Measurements from ENCODE around the gene PAX5.

The PAX5 gene

DNA sequence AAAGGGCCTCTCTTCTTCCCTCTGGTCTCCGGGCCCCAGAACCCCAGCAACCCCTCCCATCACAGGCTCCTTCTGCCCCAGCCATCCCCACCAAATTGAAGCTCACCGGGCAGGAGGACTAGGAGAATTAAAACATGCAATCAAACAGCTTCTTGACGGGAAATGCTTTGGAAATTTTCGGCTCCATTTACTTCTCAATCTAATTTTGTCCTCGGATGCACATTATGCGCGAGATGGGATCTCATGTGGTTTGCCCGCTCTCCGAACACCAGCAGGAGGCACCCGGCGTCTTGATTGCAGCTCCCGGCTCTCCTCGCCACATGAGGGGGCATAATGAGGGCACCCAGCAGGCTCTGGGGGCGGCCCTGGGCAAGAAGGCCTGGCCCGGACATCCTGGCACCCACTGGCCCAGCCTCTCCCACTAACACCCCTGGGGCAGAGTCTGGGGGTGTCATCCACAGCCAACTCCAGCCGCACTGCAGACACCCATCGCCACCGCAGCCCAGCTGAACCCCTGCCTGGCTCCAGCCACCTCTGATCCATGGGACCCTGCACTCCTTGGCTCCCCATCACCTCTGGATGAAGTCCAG is 135.5 kb downstream of the PAX5 start:
- DNase-seq, result no peak

DNA sequence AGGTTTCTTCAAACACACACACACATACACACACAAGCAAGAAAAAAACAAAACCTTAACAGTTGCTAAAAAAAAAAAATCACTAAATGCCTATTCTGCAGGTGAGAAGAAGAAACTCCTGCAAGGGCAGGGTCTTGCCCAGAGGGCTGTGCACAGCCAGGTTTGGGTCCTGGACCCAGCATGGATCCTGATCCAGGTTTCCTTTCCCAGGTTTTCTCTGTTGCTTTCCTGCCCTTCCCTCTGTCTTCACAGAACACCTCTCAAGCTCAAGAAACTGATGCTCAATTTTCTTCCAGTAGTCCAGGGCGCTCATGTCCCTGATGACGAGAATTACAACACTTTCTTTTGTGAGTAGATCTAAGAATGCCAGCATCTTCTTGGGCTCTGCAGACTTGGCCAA is 136.6 kb downstream of the PAX5 start:
- DNase-seq, result no peak

DNA sequence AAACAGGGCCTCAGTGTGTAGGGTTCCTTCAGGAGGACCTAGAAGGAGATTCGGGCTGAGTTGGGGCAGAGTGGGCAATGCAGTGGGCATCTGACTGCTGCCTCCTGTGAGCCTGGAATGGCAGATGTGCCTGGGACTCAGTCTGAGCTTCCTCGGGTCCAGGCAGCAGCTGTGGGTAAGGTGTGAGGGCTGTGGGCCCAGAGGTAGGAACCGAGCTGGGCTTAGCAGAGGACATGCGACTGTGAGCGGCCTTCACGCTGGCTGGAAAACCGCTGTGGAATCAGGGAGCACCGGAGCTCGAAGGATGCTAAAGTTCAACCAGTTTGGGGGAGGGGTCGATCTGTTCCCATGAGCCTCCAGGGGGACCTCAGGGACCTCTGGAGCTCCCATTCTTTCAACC is 137.0 kb downstream of the PAX5 start:
- DNase-seq, result no peak

DNA sequence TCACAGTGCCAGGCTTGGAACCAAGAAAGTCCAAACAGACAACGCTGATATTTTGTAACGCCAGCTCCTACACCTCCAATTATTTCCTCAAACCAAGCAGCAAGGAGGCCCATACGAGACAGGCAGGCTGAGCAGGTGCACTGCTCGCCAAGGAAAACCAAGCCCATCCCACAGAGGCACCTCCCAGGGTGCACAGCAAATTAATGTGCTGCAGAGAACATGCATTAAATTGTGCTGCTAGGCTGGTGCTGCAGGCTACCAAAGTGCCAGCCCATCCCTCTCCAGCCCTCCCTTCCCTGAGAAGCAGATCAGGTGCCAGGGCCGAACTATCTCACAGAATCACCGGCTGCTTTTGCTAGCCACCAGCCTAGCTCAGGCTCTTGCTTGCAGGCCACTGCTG is 137.8 kb downstream of the PAX5 start:
- DNase-seq, result no peak

DNA sequence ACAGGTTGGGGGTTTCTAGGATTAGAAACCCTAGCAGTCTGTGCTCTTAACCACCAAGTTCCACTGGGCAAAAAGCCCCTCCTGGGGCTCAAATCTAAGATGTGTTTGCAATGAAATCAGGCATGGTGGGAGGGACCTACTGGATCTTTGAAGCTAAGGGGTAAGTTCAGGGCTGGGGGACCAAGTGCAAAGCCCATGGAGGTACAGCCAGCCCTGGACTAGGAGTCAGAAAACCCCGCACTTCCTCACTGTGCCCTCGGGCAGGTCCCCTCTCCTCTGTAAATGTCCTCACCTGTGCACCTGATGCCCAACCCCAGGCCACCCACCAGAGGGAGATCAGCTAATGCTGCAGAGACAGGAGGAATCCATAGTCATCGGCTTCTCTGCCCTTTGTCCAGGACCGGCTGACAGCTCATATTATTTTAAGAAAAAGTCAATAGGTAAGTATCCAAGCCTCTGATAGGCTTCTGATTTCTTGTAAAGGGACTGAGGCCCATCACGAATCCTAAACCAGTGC is 138.3 kb downstream of the PAX5 start:
- DNase-seq, result no peak

DNA sequence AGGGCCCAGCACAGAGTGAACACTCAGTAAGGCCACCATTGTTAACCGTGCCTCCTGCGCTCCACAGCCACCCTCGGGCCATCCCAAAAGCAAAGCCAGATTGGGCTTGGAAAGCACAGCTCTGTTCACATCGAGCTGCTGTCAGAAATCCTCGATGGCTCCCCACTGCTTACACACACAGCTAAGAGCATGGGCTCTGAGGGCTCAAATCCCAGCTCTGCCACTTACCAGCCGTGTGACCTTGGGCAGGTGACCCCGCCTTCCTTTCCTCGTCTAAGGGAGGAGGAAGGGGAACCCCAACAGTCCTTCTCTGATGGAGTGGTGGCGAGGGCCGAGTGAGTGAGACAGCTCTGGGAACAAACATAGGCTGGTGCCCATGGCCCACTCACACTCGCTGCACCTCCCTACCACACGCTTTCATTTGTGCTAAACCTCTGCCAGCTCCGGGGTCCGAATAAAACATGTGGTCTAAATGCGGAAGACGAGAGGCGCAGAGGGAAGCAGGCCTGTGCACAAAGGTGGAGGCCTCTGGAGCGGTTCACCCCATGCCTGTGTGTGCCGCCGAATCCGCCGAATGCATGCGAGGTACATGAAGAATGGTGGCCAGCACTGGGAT is 139.3 kb downstream of the PAX5 start:
- DNase-seq, result no peak

DNA sequence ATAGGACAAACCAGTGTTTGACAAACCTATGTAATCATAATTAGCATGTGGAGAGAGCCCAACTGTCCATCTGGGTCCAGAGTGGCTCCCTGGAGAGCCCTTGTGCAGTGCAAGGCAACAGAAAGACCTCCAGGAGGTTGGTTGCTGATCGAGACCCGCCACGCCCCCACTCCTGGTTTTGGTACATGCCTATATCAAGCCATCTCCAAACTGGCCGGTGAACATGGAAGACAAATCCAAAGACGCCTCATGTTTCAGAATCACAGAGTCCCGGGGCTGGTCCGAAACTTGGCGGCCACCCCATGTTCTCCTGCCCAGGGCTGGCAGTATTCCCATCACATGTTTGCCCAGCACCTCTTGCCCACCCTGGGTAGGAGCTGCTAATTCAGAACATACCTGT is 140.2 kb downstream of the PAX5 start:
- DNase-seq, result no peak

DNA sequence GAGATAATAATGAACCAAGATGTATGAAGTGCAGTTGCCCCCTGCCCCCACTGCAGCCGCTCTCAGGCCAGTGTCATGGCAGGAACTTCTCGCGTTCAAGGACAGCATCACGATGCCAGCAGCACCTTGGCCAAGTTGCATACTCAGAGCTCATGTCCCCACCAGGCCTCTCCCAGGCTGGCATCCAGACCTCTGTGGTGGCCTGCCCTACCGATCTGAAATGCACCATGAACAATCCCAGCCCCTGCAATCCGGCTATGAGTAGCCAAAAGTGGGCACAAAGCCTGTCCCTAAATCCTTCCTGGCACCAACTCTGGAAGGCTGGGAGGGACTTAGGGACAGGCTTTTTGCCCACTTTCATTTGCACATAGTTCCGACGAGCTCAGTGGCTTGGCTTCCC is 140.9 kb downstream of the PAX5 start:
- DNase-seq, result no peak

DNA sequence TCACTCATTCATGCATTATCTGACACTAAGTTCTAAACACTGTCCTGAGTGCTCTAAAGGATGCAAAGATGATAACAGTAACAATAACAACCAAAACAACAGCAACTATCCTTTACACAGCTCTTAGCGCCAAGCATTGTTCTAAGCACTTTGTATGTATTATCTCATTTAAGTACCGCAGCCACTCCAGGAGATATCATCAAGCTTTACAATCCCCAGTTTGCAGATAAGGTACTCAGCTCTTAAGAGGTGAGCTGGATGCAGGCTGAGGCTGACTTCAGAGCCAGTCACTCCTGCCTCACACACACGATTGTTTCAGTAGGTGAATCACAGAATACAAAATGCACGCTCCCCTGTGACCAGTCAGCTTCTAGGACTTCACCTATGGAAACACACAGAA is 141.8 kb downstream of the PAX5 start:
- no peak for DNase-seq

DNA sequence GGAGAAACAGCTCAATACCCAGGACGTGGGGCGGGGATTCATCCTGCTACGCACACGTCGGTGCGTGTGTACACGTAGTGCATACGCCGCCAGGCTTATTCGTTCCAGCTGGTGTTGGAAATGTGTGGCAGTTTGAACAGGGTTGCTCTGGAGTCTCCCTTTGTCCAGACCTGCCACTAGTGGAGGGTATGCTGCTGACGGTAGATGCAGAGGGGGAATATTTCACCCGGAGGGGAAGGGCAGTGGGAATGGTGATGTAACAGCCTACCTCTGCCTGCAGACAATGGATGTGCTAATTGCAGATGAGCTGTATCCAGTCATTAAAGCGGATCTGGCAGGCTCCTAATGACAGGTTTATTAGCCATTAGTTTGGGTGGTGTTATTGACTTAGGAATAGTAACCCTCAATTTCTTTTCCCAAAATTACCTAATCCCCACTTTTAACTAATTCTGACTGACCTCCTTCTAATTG is 142.7 kb downstream of the PAX5 start:
- DNase-seq, result no peak

DNA sequence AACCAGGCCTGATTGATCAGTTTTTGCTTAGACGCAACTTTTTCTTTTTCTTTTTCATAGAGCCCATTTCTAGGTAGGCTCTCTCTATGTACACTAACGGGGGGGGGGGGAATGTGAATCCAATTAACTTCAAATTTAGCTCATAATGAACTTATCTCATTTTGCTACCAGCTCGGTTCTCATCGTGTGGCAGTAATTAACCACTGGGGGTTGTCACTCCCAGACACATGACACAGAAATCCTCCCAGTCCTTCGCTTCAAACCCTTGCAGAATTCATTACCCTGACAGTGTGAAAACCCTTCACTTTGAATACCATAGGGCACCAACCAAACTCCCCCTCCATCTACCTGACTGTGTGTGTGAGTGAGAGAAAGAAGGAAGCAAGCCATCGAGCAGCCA is 144.2 kb downstream of the PAX5 start:
- DNase-seq, result no peak

DNA sequence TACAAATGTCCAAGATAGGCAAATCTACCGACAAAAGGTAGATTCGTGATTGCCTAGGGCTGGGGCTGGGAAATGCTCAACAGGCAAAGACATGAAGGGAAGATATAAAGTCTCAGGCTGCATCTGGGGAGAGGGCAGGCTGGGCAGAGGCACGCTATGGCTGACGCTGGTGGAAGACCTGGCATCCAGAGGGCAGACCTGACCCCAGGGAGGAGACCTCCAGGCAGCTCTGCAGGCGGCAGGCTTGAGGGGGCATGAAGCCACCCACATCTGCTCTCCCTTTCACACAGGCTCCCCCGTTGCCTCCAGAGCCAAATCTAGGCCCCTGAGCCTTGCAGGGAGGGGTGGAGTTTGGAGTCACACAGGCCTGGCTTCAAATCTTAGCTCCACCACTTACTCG is 145.5 kb downstream of the PAX5 start:
- no peak for DNase-seq

DNA sequence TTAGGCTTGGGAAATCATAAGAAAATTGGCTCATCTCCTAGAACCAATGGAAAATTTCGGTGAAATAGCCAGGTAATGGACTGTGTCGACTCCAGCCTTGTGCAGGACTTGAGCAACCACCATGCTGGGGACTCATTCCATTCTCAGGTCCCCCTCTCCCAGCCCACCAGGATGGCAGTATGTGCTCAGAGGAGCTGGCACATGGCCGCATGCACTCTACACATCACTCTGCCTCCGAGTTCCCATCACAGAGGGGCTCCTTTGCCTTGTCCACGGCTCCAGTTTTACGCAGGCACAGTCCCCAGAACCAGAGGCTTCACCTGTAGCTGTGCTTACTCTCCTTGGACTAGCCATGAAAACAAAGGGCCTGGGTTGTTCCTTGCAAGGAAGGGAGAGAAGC is 149.3 kb downstream of the PAX5 start:
- DNase-seq, result no peak

DNA sequence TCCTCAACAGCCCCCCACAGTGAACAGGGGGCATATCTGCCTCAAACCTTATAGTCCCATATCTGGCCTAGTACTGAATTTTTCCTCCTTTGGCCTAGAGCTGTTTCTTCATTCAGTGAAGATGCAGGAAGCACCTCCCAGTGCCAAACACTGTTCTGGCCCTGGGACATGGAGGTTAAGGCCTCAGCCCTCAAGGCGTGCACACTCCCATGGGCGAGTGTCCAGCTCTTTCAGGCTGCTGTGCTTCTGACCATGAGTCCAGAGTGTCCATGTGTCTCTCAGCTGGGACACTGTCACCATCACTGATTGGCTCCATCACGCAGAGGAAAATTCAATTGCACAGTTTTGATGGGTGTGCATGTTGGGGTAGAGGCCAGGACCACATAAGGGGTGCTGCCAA is 151.5 kb downstream of the PAX5 start:
- no peak for DNase-seq

DNA sequence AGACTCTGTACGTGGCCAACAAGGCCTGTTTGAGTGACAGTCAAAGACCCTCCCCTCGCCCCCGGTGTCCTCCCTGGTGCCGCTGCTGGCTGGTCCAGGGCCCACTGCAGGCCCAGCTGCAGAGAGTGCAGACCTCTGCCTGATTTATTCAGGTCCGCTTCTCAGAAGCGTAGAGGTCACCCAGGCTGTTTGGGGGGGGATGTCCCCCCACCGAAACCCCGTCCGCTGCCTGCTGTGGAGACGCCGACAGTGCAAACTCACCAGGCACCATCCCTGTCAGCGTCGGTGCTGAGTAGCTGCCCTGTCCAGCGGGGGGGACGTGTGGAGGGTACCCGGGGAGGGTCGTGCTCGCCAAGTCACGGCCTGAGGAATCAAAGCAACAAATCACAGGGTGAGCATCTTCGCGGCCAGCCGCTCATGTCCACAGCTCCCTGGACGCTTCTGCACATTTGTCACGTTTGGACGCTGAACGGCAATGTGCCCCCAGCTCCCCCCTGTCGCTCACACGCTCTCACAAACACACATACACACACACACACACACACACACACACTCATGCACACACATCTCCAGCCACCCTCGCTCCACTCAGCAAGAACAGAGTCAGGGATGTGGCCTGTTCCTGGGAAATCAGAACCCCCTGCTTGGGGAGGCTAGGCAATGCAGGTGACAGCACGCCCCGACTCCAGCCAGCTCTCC is 152.2 kb downstream of the PAX5 start:
- no peak for DNase-seq

DNA sequence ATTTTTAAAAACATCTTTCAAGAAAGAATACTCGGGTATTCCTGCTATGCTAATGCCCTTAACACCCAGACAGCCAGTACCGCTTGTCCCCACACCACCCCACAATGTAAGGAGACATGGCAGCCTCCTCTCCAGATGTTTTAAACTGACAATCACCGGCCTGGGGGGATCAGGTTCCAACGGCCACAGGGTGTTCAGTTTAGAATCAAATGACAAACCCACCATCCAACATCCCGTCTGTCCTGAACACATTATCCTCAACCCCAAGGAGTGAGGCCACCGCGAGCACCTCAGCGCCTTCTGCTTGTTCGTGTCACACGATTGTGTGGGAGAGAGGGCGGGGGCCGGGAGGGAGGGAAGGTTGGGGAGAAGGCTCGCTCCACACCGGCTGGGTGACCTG is 152.8 kb downstream of the PAX5 start:
- DNase-seq, result no peak

DNA sequence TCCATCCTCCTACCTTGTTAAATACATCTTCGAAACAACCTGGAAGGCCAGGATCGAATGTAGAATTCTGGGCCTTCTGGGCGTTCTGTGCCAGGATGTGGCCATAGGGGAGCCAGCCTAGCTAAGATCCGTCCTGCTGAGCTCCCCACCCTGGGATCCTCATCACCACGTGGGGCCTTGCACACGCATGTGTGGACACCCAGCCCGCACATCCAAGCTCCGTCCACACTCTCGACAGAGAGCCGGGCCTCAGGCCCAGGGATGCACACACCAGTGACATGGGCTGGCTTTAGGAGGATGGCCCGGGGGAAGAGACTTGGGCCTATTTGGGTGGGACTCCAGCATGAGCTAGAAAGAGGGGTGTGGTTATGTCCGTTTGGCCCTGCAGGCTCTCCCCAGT is 154.0 kb downstream of the PAX5 start:
- DNase-seq, result no peak

DNA sequence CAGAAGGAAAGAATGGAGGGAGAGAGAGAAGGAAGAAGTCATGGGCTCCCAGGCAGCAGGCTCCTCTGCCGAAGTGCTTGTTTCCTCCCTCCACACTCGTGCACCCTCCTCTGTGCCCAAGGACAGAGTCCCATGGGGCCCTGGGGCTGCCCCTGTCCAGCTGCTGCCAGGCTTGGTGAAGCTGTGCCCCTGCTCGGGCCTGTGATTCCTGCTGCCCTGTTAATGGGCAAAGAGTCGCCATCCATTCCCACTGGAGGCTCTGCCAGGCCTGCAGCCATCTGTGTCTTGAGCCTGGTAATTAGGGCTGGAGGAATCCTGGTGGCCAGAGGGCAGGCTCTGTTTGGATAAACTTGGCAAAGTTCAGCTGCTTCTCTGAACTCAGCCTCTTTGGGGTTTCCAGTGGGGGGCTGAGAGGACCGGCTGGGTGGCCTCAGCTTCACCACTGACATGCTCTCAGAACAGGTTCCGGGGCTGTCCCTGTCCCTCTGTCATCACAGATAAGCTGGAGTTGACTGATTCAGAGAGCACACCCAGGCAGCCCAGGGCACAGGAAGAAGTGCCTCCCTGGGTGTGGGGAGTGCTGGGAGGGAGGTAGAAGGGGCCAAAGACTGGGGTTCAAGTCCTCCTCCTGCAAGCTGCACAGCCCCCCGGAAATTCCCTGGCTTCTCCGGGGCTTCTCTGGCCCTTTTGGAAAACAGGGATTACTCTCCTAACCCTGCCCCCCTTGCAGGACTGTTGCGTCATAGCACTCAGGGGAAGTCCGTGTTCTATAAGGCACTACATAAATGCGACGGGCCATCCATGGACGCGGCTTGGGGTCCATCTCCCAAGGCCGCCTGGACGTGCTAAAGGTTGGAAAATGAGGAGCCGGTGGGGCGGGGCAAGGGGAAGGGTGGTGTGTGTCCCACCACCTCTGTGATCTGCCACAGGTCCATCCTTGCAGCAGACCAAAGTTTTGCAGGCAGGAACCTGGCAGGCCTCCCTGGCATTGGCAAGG is 154.8 kb downstream of the PAX5 start:
- no peak for DNase-seq

DNA sequence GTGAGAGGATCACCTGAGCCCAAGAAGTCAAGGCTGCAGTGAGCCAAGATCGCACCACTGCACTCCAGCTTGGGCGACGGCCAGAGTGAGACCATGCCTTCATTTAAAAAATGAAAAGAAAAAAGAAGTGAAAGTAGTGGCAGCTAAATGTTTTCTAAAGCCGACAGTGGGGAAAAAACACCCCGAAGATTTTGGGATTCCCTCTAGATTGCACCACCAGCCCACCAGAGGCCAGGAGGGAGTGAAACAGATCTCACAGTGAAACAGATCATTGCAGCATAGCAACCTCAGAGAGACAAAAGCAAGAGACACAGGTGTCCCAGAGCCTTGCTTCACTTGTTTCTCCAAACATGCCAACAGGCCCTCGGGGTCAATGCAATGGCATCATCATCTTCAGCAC is 156.8 kb downstream of the PAX5 start:
- no peak for DNase-seq

DNA sequence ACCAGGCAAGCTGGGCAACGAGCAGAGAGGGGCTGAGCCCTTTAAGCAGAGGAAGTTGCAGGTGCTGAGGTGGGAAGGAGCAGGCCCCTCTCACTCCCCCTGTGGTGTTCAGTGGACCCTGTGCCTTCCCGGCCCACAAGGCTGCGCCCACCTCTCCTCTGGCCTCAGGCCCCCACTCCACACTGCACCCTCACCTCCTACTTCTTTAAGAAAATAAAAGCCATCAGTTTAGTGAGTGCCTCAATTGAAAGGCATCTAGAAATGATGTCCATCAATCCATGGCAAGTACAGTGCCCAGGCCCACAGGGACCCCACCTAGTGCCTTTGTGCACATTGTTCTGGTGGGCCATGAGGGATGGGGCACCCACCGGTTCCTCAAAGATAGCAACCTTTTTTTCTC is 158.0 kb downstream of the PAX5 start:
- DNase-seq, result no peak

DNA sequence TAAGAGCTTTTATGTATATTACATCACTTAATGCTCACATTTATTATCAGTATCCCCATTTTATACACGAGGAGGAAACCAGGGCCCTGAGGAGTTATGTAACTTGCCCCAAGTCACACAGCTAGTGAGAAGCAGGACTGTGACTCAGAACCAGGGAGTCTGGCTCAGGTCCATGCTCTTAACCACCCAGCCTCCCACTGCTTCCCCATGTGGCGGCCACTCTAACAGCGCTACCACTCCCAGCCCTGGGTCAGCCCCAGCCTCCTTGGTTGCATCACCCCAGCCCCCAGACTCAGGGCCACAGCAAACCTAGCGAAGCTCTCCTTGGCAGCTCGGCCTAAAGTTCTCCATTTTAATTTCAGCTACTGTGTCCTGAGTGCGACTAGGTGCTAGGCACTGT is 159.1 kb downstream of the PAX5 start:
- DNase-seq, result no peak

DNA sequence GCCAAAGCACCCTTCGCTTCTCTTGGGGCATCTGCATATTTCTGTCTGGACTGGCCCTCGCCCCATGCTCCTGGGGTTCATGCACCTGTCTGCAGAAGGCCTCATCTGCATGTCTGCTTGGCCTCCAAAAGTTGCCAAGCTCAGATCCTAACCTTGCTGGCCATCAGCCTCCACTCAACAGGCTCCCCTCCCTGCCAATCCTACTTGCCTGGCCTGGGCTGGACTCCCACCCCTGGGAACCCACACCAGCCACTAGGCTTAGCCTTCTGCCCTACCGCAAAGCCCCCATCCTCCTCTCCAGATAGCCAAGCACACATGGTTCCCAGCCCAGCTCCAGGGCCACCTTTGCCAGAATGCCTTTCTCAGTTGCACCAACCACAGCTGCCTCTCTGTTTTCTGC is 159.8 kb downstream of the PAX5 start:
- no peak for DNase-seq

DNA sequence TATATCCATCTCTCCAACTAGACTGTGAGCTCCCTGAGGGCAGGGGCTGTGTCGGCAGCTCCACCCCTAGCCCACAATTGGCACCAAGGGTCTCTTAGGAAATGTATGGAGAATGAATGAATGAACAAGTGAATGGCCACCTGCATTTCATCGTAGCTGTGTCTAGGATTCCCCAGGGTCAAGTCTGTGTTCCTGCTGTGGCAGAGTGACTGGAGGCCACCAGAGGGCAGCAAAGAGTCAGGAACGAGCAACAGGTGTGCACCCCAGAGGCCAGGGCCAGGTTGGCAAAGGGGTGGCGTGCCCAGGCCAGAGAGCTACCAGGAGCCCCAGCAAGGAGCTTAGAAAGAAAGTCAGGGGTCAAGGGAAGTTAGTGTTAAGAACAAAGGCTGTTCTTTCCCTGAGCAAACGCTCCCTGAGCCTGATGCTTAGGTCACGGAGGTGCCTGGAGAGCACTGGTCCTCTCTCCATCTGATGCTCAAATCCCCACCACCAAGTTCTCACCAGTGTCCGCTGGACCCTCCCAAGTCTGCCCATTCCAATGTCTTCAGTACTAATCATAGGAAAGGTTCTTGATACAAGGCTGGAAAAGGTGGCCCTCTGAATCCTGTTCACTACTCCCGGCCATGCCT is 160.7 kb downstream of the PAX5 start:
- peak; percentile 78 for DNase-seq
